Ecto neural progenitor cell (in vitro differentiated cells): ENCODE data around the gene SLC10A7.

Experiments
- DNase-seq: peaks from one replicate; pipeline ENCODE4 v3.0.0-alpha.2; 2018; ENCODE audit warnings: low spot score

Gene SLC10A7

DNA sequence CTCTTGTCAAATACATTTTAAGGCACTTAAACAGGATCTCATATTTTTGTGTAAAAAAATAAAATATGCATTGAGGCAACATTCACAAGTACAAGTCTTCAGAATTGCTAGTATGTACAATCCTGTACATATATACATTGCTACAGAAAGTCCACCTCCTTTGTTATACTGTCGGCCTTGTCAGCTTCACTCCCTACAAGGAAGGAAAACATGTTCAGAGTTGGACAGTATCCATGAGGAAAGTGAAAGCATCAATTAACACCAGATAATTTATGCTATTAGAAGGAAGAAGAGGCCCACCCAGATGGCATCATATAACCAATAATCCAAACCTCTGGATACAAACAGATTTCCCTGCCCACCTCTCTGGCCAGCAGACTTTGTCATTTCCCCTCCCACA, 265.4 kb downstream of the SLC10A7 start:
- no peak for DNase-seq

DNA sequence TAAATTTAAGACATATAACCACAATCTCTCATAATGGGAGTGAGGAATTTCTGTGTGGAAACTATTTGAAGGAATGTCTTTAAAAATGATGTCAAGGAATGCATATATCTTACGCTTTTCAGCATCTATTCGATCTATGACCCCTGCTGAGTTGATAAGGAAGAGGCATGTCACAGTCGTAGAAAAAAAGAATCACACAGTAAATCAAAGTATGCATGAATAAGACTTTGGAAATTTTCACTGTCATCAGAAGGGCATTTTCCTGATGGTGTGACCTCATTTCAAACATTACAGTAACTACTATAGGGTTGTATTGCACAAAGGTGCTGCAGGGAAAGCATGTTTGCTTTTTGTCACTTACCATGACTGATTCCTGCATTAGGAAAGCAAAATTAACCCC, 265.9 kb downstream of the SLC10A7 start:
- no peak for DNase-seq

DNA sequence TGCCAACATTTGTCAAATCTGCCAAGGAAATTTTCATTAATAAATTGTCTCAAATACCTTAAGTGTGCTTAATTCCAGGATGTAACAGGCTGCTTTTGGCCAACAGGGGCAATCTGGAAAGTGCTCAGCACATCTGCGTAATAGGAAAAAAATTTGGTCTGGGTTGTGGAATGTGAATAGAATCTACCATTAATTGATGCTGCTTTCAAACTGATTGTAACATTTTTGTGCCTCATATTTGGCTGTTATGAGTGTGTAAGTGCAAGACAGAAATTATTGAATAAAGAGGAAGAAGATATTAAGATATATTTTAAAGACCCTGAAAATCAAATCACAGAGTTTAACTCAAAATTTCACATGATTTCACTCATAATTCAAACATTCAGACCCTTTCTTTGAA, 266.3 kb downstream of the SLC10A7 start:
- no peak for DNase-seq

DNA sequence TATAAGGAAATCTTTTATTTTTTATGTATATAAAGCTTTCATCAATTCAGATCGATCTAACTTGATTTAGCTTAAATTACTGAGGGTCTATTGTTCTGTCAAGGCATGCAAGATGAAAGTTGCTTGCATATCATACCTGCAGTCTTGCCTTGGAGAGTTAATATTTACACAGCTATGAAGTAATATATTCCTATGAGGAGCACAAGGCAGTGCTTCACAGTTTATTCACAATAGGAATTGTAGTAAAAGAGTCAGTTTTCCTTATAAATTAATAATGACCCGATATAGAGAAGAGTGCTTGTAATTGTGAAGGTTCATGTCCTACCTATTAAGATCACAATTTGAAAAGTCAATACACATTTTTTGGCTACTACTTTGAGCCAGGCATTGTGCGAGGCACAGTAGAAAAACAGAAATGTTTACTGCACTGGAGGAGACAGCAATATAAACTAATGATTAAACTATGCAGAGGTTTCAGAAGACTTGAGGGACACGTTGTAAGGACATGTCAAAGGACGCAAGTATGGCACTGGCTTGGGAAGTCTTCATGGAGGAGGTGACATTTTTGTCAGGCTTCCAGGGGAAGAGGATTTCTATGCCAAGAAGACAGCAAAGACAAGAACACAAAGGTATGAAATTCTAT, 268.6 kb downstream of the SLC10A7 start:
- no peak for DNase-seq

DNA sequence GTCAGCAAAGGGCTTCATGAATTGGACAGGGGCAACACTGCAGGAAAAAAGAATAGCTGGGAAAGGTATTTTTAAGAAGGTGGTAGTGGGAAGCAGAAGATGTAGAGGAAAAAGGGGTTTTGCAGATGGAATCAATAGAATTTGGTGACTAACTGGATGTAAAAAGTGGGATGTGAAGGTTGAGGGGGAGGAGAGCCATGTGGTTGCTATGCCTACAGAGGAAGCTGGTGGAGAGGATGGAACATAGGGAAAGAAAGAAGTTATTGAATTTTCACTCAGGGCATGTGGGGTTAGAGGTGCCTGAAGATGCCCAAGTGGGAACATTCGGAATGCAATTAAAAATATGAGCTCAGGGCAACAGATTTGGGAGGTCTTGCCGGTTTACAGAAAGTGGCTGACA, 274.4 kb downstream of the SLC10A7 start:
- no peak for DNase-seq

DNA sequence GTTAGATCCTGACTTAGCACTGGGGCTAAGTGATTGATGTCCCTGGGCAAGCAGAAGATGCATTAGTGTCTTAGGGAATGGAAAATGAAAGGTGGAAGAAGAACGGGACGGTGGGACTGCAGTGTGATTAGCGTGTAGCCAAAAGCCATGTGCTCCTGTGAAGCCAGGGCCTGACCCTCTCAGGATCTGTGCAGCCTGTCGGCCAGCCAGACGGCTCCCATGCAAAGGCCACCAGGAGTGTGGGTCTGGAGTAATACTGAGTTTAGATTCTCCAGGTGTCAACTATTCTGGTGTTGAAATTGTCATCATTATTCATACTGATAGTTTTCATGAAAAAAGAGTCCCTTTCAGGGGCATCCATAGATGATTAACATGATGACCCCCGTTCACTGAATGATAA, 275.4 kb downstream of the SLC10A7 start:
- no peak for DNase-seq

DNA sequence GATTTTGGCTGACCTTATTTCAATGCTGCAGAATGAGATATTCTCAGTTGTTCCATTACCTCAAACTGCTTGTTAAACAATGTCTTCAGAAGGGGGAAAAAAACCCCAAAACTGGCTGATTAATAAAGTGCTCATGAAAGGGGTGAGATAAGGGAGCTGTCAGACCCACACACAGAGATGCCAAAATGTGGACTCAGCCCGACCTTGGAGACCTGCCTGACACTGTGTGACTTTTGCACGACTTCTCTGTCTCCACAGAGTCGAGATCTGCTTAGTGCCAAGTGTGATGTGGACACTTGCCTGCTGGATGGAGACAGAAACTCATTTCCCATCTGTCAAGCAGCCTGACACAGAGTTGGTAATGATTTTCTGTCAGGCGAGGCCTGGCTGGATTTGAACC, 275.9 kb downstream of the SLC10A7 start:
- no peak for DNase-seq

DNA sequence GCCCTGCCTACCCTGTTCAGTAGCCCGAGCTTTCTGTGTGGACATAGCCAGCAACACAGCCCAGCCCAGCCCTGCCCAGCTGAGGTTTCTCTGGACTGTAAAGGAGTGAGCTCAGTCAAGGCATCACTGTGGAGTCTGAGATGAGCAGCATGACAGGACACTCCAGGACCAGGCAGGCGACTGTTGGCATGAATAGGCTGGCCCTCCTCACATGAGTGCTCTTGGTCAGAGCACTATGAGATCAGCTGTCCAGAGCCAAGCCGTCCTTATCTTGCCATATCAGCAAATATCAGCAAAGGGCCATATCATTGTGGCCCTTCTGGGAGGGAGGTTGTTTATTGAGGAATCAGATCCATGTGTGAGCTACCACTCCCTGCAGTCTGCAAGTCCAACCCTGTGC, 276.5 kb downstream of the SLC10A7 start:
- DNase-seq = no peak

DNA sequence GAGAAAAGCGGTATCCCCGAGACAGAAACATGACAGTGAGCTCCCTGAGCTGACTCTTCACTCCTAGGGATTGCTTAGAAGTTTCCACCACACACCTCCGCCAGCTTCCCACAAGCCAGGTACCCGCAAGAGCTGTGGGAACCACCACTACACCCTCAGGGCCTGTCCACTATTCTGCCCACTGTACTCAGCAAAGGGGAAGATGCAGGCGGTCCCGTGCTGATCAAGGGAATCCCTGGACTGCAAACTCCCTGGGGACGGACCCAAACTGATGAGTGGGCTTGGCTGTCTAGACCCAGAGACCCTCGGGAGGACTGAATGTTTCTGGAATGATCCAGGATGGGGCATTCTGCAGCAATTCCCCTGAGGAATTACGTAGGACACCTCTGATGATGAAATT, 277.2 kb downstream of the SLC10A7 start:
- no peak for DNase-seq

DNA sequence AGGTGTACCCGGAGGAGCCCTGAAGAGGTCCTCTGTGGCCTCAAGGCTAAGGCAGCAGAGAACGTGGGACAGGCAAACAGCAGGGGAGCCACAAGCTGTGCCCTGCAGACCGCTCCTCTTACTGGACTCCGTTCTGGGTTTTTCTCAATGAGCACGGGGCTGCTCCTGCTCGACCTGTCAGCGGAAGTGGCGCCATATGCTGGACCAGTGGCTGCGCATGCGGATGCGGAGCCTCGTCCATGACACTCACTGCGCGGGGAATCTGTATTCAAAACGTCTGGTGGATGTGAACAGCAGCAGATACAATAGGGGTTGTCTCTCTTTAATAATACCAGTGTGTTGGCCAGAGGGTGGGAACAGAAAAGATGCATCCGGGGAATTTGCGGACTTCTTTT, 277.9 kb downstream of the SLC10A7 start:
- no peak for DNase-seq

DNA sequence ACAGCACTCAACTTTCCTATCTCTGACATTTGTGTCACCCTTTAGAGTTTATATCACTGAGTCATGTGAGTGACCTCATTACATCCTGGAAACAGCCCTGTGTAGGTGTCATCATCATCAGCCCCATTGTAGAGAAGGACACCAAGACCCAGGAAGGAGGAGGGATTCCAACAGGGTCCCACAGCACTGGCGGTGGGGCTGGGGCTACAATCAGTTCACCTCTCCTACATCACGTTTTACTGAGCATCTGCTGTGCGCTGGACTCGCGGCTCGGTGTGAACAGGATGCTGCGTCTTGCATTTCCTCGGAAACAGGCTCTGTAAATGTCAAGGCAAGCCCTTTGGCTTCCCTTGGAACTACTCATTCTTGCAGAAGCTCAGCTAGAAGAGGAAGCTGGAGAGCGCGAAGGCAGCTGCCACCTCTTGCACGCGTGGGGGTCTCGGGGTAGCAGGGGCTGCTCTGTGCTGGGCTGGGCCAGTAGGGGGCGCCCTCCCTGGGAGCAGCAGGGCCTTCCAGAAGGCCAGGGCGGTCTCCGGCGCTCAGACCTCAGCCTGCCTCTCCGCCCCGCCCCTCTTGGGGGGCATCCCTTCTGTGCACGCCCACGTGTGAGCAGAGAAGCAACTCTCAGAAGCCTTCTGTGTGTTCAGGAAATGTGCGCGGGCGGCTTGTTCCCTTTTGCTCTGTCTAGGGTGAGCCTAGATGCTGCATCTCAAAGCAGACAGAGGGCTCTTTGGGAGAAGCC, 278.4 kb downstream of the SLC10A7 start:
- DNase-seq = peak; percentile 65

DNA sequence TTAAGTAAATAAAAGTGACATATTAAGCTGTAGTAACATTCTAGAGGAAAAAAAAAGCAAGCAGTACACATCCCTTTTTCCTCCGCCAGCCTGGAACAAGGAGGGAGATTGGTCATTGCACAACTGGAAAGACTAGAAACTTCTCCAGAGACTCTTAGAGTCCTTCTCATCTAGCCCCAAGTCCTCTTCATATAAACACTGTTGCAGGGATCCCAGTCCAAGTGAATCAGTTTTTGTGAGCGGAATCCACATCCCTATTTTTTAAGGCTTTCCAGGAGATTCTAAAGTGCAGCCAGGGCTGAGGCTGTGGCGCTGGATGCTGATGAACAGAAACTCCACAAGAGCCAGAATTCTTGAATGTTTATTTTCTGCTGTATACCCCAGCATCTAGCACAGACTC, 283.6 kb downstream of the SLC10A7 start:
- DNase-seq = no peak

DNA sequence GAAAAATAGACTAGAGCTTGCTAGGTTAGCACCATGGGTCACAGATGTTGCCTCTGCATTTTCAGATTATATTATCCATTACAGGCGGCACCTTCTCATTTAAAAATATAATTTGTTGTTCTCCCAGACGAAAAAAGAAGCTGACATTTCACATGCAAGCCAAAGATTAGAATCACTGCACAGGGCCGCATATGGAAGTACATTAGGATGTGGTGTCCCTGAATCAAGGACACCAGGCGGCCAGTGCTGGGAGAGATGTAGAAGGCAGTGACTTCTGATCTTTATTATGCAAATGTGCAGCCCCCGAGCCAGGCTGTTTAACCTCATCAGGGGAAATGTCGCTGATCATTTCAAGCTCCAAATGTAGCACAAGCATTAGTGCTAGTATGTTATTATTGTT, 284.6 kb downstream of the SLC10A7 start:
- no peak for DNase-seq

DNA sequence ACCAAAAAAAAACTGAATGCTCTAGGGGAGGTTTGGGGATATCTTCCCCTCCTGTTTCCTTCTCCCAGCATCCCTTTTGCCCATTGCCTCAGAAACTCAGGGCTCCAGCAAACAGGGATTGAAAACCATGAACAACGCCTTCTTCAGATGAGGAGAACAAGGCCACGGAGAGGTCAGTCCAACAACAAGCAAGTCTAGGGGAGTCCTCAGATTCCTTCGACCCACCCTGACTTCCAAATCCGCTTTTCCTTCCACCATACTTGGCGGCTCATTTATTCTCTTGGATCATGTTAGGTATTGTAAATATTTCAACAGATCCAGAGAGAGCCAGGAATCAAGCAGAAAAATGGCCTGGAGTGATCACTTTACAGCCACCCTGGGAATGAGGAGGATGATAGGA, 285.5 kb downstream of the SLC10A7 start:
- no peak for DNase-seq

DNA sequence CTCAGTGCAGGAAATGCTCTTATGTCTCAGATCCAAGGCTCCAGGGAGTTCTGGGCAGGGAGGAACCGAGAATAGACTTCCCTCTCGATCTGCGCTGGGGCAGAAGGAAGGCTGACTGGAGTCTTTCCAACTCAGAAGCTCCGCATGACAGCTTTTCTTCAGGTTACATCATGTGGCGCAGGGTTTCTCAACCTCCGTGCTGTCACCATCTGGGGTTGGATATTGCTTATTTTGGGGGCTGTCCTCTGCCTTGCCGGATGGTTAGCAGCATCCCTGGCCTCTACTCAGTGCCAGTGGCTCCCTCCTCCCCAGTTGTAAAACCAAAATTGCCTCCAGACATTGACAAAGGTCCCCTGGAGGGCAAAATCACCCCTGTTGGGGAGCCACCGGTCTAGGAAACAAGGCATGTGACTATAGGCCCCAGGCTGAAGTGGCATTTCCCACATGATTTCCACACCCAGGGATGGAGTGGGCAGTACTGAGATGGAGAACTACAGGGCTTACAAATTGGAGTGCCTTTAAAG, 286.0 kb downstream of the SLC10A7 start:
- DNase-seq = peak; percentile 28

DNA sequence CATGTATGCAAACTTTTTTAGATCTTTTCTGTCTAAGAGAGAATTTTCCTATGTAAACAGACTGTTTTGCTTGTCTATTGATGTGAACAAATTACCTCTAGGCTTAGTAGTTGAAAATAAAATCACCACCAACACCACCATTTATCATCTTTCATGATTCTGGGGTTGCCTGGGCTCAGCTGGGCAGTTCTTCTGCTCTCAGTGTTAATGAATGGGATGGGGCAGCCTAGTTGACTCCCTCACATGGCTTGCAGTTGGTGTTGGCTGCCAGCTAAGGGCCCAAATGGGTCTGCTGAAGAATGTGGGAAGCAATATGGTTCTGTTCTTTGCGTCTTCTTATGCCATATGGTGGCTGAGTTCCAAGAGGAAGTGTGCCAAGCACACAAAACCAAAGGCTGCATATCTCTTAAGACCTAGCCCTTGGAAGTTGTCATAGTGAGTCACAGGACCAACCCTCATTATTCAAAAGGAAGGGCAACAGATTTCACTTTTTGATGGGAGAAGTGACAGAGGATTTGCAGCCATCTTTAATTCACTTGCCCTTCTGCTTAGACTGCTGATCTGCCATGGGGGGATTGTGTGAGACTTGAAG, 289.5 kb downstream of the SLC10A7 start:
- no peak for DNase-seq

DNA sequence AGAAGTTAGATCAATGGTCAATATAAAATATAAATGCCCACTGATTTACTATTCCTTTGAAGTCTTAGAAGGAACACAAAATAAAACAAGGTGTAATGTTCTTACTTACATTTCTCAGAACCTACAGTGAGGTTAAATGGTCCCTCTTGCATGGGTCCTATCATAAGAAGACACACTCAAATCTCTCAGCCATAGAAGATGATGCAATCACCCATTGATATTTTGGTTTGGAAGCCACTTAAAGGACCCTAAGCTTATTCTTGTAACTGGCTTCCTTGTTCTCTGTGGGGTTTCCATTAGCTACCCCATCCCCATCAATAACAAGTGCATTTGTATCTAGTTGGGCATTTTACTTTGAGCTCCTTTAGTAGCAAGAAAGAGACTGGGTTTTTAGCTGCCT, 292.3 kb downstream of the SLC10A7 start:
- DNase-seq = no peak

DNA sequence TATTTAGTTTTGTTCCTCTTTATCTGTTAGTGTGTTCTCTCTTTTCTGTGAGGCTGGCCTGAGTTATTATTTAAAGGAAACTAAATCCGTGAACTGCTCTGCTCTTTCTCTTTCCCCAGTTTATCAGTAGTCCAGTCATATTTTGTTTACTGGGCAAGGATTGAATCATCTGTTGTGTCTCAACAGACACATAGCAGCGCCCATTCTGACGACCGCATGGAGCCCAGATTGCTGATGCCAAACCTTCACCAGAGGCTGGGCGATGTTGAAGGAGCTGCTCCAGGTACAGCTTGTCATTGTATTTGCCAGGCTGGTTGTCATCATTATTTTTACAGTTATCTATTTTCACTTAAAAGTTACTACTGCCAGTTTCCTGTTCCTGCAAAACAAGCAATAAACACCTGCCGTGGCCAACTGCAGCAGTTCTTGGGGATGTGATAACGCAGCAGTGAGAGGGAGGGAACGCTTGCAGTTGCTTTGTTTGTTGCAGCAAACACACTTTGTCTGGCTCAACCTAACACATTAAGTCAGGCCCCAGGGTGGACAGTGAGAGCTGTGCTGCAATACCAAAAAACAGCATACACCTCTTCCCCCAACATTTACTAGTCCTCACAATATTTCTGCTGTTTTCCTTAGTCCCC, 297.3 kb downstream of the SLC10A7 start:
- DNase-seq = peak; percentile 30

DNA sequence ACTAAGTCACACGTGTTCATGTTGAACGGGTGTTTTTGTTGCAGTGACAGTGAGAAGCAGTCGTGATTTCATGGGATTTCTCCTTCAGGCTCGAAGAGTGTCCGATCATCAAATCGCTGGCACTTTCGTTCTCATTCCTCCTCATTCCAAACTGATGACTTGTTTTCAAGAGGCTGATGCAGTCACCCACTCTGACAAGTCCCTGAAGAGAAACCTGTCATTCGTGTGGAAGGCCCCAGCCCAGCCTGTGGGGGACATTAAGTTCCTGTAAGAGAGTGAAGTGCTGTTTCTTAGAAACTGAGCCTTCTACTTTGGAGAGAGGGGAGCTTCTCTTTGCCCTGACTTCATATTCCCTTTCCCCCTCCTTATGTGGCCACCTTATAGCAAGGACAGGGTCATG, 299.4 kb downstream of the SLC10A7 start:
- DNase-seq = no peak

DNA sequence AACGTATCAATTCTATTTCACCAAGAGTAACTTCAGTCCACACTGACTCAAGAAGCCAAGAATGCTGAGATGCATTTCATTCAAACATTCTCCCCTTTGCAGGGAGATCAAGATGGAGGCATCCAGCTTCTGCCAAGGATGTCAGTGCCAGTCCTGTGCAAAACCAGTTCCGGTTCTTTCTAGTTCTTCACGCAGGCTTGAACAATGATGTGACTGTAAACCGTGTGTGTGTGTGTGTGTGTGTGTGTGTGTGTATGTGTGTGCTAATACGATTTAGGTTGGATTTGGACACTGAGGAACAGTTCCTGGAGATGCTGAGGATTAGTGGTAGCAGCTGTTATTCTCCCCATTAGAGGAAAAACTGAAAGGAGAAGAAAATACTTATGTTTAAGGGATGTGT, 307.5 kb downstream of the SLC10A7 start, which contains the start of gene REELD1:
REELD1 (plus strand) TSS at position 301 of the 400 bp plus-strand sequence. CDS start 2,415 bp downstream, outside the sequence.
- no peak for DNase-seq

DNA sequence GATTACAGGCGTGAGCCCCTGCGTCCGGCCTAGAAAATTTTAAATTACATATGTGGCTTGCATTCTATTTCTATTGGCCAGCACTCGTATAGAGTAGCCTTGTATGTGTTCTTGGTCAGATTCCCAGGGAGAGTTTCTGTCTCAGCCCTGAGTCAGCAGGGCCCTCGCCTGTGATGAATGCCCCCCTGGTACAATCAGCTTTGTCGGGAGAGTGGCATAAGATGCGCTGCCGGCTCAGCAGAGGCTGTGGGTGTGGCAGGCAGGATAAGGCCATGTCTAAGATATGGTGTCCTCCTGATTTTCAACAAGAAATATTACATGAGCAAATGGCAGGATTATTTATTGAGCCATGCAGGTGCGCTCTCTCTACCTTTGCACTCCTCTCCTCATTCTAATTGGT, 309.0 kb downstream of the SLC10A7 start:
- DNase-seq = no peak

DNA sequence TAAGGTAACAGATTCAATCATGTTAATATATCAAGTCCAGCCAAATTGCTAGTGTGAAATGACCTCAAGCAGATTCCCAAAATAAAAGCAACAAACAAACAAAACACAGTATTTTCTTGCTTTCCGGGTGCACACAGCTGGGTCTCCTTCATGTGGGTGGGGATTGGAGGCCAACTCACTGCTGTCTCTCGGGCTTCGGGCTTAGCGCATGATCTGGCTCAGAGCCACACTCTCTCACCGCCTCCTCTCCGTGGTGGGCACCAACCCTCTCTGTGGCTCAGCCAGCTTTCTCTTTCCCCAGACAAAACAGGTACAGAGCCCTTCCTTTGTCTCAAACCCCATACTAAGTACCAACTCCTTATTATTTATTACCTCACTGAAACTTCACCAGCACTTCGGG, 310.3 kb downstream of the SLC10A7 start:
- DNase-seq = no peak

DNA sequence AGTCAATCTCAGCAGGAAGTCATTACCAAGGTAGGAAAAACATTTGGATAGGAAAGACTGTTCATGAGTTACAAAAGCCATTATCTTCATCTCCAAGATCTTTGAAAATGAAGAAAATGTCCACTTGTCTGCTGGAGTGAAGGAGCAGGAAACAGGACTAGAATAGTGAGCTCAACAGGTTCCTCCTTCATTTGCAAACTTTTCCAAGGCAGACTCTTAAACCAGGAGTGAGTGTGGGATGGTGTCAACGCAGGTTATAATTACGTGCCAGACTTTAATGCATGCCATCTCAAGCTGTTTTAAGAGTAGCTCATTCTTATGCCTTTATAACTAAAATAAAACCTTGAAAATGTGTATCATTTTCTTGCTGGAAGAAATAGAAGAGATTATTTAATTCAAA, 310.9 kb downstream of the SLC10A7 start:
- DNase-seq = no peak
